ENCODE data around the gene CNFN. TPM values are rescaled to one million over a fixed set of nuclear protein-coding genes. Genes with fewer than 3 reads are reported as not detected.

The CNFN gene
- total RNA-seq (not detected), polyA plus RNA-seq (10 to 100 TPM in 1 of 3 donors, 1 to 10 TPM in 2; 6.1 to 21.0 (median 9.7) TPM)

GRCh38 chr19:42389899-42390298 lies at the start of gene CNFN:
Gene CNFN (minus strand): TSS chr19:42390297. CDS start chr19:42389037, 1,260 bp downstream.
- no peak within 1 kb of the TSS for H3K27ac ChIP-seq
- intact Hi-C loops (cut with DNase I): no loop called here
- peaks cover 19 to 64% (median 42%) of the 10 kb centered on the region in 3 donors for H3K27me3 ChIP-seq
- WGBS, 2 donors: 56% methylated on average over 12 of the region's 12 CpGs
- H3K4me1 ChIP-seq: peaks cover 0 to 10% (median 7%) of the 10 kb centered on the region in 4 donors
- TF ChIP-seq EP300 (IDR thresholded peaks at IDR 0.05) (no peak), CTCF (IDR thresholded peaks at IDR 0.05) (no peak), POLR2AphosphoS5 (IDR thresholded peaks at IDR 0.05) (no peak)
- no peaks in the 10 kb centered on the region for H3K36me3 ChIP-seq
- DNase-seq: no peak
- H3K9me3 ChIP-seq: no peaks in the 10 kb centered on the region
- no peak within 1 kb of the TSS for H3K4me3 ChIP-seq

- DNase-seq: no peak
- intact Hi-C loops (cut with DNase I): no loop called here
- TF ChIP-seq EP300 (IDR thresholded peaks at IDR 0.05) (no peak), POLR2AphosphoS5 (IDR thresholded peaks at IDR 0.05) (no peak), CTCF (IDR thresholded peaks at IDR 0.05) (no peak), POLR2A (IDR thresholded peaks at IDR 0.05) (no peak)
- H3K9me3 ChIP-seq: no peaks in the 10 kb centered on the region
- H3K27ac ChIP-seq: no peak overlapping the region
- no peak overlapping the region for H3K4me3 ChIP-seq
- WGBS, 2 donors: 74 to 88% methylated on average over 3 of the region's 3 CpGs
- no peaks in the 10 kb centered on the region for H3K27me3 ChIP-seq
- peaks cover 0 to 8% (median 0%) of the 10 kb centered on the region in 4 donors for H3K4me1 ChIP-seq
- no peaks in the 10 kb centered on the region for H3K36me3 ChIP-seq
Measured at GRCh38 chr19:42436006-42436405, 45.9 kb upstream of the CNFN start.

GRCh38 chr19:42435316-42435715 lies 45.2 kb upstream of the CNFN start:
- no peak for DNase-seq
- no peak overlapping the region for H3K4me3 ChIP-seq
- WGBS, 2 donors: 93% methylated on average over 6 of the region's 6 CpGs
- H3K9me3 ChIP-seq: no peaks in the 10 kb centered on the region
- no peaks in the 10 kb centered on the region for H3K27me3 ChIP-seq
- H3K4me1 ChIP-seq: peaks cover 0 to 4% (median 0%) of the 10 kb centered on the region in 4 donors
- TF ChIP-seq CTCF (IDR thresholded peaks at IDR 0.05) (no peak), POLR2AphosphoS5 (IDR thresholded peaks at IDR 0.05) (no peak), POLR2A (IDR thresholded peaks at IDR 0.05) (no peak), EP300 (IDR thresholded peaks at IDR 0.05) (no peak)
- no peaks in the 10 kb centered on the region for H3K36me3 ChIP-seq
- H3K27ac ChIP-seq: no peak overlapping the region
- intact Hi-C loops (cut with DNase I): no loop called here

- TF ChIP-seq POLR2A (IDR thresholded peaks at IDR 0.05) (no peak), CTCF (IDR thresholded peaks at IDR 0.05) (peak in 3 of 4 experiments; percentile 13 to 34 (median 23)), POLR2AphosphoS5 (IDR thresholded peaks at IDR 0.05) (peak in 2 of 4 donors; percentile 26 to 39), EP300 (IDR thresholded peaks at IDR 0.05) (no peak)
- Histone ChIP-seq H3K27me3 (no peaks in the 10 kb centered on the region), H3K36me3 (no peaks in the 10 kb centered on the region), H3K4me1 (no peaks in the 10 kb centered on the region), H3K9me3 (no peaks in the 10 kb centered on the region), H3K27ac (peak overlapping the region in 2 of 4 donors; percentile 30 to 47), H3K4me3 (no peak overlapping the region)
- DNase-seq: no peak
- intact Hi-C loops (cut with DNase I): no loop called here
- 31 to 43% methylated on average over 9 of the region's 9 CpGs for WGBS, 2 donors
Measured at GRCh38 chr19:42433503-42434260, 43.6 kb upstream of the CNFN start.
